Measurements from ENCODE around the gene LRRTM4. TPM values are rescaled to one million over a fixed set of nuclear protein-coding genes. Genes with fewer than 3 reads are reported as not detected.

LRRTM4 gene
- total RNA-seq, 2 donors from 2014 or later, result 0.24 TPM; not detected in 1

- H3K4me3 ChIP-seq, result no peak overlapping the region
- no peaks in the 10 kb centered on the region for H3K4me1 ChIP-seq
- H3K36me3 ChIP-seq, result no peaks in the 10 kb centered on the region
- DNase-seq (ENCODE audit: low spot score), result no peak
- TF ChIP-seq CTCF (IDR thresholded peaks at IDR 0.05), result no peak
- H3K27ac ChIP-seq, result no peak overlapping the region
- no peaks in the 10 kb centered on the region for H3K27me3 ChIP-seq
- no peaks in the 10 kb centered on the region for H3K9me3 ChIP-seq
Measured at GRCh38 chr2:76752506-76752905, 769.7 kb downstream of the LRRTM4 start.

GRCh38 chr2:76749858-76750257 is 772.3 kb downstream of the LRRTM4 start:
- no peak for DNase-seq (ENCODE audit: low spot score)
- no peaks in the 10 kb centered on the region for H3K9me3 ChIP-seq
- TF ChIP-seq CTCF (IDR thresholded peaks at IDR 0.05), result no peak
- H3K27me3 ChIP-seq, result no peaks in the 10 kb centered on the region
- H3K27ac ChIP-seq, result no peak overlapping the region
- H3K4me3 ChIP-seq, result no peak overlapping the region
- H3K4me1 ChIP-seq, result no peaks in the 10 kb centered on the region
- no peaks in the 10 kb centered on the region for H3K36me3 ChIP-seq

- Histone ChIP-seq H3K4me3 (no peak overlapping the region), H3K4me1 (no peaks in the 10 kb centered on the region), H3K36me3 (no peaks in the 10 kb centered on the region), H3K9me3 (no peaks in the 10 kb centered on the region), H3K27me3 (no peaks in the 10 kb centered on the region), H3K27ac (no peak overlapping the region)
- no peak for TF ChIP-seq CTCF (IDR thresholded peaks at IDR 0.05)
- DNase-seq (ENCODE audit: low spot score), result no peak
Measured at GRCh38 chr2:76748581-76749296, 773.4 kb downstream of the LRRTM4 start.

- H3K4me1 ChIP-seq, result no peaks in the 10 kb centered on the region
- DNase-seq (ENCODE audit: low spot score), result no peak
- TF ChIP-seq CTCF (IDR thresholded peaks at IDR 0.05), result no peak
- H3K36me3 ChIP-seq, result no peaks in the 10 kb centered on the region
- H3K4me3 ChIP-seq, result no peak overlapping the region
- H3K9me3 ChIP-seq, result no peaks in the 10 kb centered on the region
- H3K27me3 ChIP-seq, result no peaks in the 10 kb centered on the region
- H3K27ac ChIP-seq, result no peak overlapping the region
Measured at GRCh38 chr2:76745605-76746004, 776.6 kb downstream of the LRRTM4 start.

GRCh38 chr2:76737607-76738006 is 784.6 kb downstream of the LRRTM4 start:
- no peak overlapping the region for H3K27ac ChIP-seq
- H3K4me3 ChIP-seq, result no peak overlapping the region
- no peaks in the 10 kb centered on the region for H3K4me1 ChIP-seq
- DNase-seq (ENCODE audit: low spot score), result no peak
- H3K27me3 ChIP-seq, result no peaks in the 10 kb centered on the region
- TF ChIP-seq CTCF (IDR thresholded peaks at IDR 0.05), result no peak
- no peaks in the 10 kb centered on the region for H3K36me3 ChIP-seq
- no peaks in the 10 kb centered on the region for H3K9me3 ChIP-seq

GRCh38 chr2:76733736-76734135 is 788.4 kb downstream of the LRRTM4 start:
- H3K36me3 ChIP-seq, result no peaks in the 10 kb centered on the region
- H3K9me3 ChIP-seq, result no peaks in the 10 kb centered on the region
- H3K27ac ChIP-seq, result no peak overlapping the region
- H3K4me1 ChIP-seq, result no peaks in the 10 kb centered on the region
- no peaks in the 10 kb centered on the region for H3K27me3 ChIP-seq
- TF ChIP-seq CTCF (IDR thresholded peaks at IDR 0.05), result no peak
- no peak overlapping the region for H3K4me3 ChIP-seq
- no peak for DNase-seq (ENCODE audit: low spot score)

All from right atrium auricular region (tissue), 2 donors.